Measurements from ENCODE around the gene GSDME.

GRCh38 chr7:24706211-24707170, 50.8 kb downstream of the GSDME start:
- TF ChIP-seq CTCF (conservative IDR thresholded peaks at IDR 0.05; ENCODE audit: low read depth, low read length) (no peak), CEBPB (IDR thresholded peaks at IDR 0.05; ENCODE audit: low read depth, low read length) (no peak), MAFK (IDR thresholded peaks at IDR 0.05; ENCODE audit: low read depth, low read length) (no peak), RAD21 (IDR thresholded peaks at IDR 0.05; ENCODE audit: low read length) (no peak), POLR2A (IDR thresholded peaks at IDR 0.05; ENCODE audit: low read depth, low read length) (no peak), USF2 (IDR thresholded peaks at IDR 0.05; ENCODE audit: low read depth, low read length) (no peak)
